Skin of body (tissue), 2 donors: ENCODE data around the gene TARBP1. TPM values are rescaled to one million over a fixed set of nuclear protein-coding genes. Genes with fewer than 3 reads are reported as not detected.
"Not testable (repeated sequence)": the region's sequence is repeated elsewhere in the genome, so short reads cannot be mapped to it uniquely, and the experiment has no call there.

ENCODE experiments used
- DNase-seq: peaks from one replicate; lab custom pipeline; 2025; lab: John Stamatoyannopoulos, UW
- total RNA-seq: library from RNA; depleted of rRNA; stranded (reverse); fragments of >200 nt; gene quantifications from one replicate; pipeline ENCODE4 v1.2.3, GENCODE V29; 2014

Gene TARBP1
- total RNA-seq, 1 donor from 2014 or later = 37.1 TPM

DNA sequence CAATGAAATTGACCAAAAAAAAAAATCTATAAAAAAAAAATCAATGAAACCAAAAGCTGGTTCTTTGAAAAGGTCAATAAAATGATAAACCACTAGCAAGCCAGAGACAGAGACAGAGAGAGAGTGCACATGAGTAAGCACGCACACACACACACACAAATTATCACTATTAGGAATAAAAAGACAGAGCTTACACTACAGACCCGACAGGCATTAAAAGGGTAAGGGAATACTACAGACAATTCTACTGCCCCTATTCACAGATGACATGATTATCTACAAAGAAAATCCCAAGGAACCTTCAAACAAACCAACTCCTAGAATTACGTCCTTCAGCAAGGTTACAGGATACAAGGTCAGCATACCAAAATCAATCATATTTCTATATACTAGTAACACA, 38.6 kb downstream of the TARBP1 start:
- DNase-seq = no peak

DNA sequence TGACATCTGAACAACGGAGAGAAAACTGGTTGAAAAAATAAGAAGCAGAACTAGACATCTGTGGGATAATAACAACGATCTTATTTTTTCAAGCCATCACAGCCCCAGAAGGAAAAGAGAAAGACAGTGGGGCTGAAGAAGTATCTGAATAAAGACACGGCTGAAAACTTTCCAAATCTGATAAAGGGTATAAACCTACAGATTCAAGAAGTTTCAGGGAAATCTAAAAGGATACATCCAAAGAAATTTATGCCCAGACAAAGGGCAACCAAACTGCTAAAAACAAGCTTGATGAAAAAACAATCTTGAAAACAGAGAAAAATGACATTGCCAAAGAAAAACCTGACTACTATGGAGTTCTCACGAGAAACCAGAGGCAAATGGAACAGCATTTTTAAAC, 40.4 kb downstream of the TARBP1 start:
- DNase-seq = no peak

DNA sequence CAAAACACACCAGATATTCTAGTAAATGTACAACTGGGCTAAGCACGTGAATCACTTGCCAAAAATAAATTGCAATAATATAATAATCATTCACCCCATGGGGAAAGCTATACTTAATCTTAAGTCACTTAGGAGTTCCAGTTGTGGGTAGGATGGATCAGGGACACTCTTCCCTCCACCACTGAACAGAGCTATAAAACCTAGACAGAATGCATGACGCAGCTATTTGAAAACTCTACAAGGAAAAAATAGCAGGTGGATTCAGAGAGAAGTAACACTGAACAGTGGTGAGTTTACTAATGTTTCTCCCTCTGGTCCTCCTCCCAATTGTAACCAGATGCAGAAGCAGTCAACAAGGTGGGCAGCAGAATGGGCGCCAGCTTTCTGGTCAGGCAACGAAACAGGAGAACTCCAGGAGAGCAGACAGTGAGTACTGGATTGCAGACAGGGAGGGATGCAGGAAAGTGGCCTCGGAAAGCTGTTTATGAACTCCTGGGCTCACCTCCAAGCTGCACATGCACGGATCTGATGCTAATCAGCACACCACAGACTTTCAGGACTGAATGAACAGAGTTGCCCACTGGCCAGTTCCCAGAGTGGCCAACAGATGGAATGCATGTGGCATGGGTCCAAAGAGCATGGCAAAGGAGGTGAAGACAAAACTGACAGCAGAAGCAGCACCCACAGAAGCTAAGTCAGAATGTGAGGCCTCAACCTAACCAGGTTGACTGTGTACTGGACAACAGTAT, 41.4 kb downstream of the TARBP1 start:
- no peak for DNase-seq

DNA sequence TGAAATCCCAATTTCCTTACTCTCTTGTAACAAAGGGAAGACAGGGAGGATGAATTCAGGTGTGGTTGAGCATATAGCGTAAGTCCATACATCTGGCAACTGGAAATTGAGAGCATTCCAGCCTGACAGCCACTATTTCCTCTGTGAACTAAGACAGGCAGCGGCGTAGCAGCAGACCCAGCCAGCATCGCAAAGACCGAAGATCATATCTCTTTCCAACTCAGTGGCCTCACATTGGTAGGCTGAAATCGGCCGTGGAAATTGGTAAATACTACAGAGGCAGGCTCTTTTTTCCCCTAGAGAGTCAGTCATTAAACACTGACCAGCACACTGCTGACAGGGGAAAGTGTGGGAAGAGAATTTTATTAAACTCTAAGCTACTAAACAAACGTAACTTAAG, 43.4 kb downstream of the TARBP1 start:
- DNase-seq = no peak

DNA sequence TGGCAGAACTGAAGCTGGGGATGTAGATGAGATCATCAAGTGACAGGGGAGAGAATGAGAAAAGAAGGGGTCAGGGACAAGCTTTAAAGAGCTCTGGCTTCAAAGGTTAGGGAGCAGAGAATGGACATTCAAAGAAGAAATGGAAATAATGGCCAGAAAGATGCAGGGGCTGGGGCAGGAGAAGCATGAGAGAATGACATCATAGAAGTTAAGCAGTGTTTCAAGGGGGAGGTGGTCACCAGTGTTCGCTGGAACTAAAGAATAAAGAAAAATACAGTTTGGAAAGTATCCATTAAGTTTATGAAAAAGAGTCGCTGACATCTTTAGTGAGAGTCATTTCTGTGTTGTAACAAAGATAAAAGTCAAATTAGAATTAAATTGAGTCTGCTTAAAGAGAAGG, 44.3 kb downstream of the TARBP1 start:
- DNase-seq = no peak

DNA sequence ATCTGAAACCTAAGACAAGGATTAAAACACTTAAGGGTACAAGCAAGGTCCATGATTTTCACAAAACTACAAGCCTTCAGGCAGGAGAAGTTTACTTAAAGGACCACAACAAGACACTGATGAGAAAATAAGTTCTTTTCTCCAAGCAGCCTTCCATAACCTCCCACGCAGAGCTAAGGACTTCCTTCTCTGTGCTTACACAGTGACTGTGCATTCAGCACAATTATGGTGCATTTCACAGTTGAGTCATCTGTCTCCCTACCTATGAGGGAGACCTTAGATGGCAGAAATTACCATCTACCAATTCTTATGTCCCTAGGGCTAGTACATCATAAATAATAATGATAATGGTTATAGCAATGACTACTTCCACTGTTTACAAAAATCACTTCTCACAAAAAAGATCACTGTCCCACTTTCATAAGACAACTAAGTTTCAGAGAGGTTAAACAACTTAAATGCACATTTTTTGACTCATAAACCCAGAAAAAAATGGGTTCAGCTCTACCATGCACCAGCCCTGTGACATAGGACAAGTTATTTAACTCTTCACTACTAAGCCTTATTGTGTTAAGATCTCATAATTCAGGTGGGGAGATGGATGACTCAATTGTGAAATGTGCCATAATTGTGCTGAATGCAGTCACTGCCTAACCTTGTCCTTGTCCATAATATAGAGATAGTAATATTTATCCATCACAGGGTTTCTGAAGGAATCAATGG, 45.3 kb downstream of the TARBP1 start:
- DNase-seq = no peak

DNA sequence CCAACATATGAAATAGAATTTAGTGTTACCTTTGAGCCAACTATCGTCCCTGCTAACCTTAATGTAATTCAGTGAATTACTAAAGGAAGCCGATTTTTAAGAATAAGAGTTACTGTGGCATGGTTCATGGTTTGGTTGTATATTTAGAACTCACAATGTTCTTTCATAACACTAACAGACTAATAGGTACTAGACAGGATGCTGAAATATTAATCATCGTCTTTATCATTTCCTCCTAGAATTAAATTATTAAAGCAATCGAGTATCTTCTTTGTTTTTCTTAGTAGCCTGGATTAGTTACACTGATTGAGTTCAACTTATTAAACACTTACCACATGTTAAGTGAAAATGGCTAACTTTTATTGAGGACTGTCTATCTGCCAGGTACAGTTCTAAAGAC, 47.7 kb downstream of the TARBP1 start:
- DNase-seq = no peak

DNA sequence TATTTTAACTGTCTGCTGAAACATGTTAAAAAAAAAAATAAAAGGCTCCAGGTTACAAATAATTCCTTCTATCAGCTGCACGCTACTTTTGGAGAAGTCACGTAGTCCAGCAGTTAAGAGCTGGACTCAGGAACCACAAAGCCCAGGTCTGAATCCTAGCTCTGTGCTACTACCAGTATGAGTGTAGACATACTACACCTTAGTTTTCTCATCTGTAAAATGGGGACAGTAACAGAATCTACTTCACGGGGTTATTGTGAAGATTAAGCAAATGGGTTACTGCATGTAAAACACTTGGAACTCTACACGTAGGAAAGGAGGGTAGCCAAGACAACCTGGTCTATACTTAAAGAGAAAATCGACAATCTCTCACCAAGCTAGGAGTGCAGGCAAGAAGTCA, 48.3 kb downstream of the TARBP1 start:
- no peak for DNase-seq

DNA sequence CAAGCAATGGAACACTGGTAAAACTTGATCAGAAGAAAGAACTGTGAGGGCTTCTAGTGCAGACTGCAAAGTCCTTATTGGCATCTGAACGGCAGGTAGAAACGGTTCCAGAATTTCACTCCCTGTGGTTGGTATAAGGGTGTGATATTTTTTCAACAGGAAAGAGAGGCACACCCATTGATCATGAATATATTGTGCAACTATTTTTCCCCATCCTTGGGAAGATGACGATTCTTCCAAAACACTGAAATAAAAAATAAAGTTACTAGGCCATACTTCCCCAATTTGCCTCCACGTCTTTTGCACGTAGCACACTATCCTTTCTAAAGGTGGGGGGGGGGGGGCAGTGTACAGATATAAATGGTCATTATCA, 49.6 kb downstream of the TARBP1 start:
- no peak for DNase-seq

DNA sequence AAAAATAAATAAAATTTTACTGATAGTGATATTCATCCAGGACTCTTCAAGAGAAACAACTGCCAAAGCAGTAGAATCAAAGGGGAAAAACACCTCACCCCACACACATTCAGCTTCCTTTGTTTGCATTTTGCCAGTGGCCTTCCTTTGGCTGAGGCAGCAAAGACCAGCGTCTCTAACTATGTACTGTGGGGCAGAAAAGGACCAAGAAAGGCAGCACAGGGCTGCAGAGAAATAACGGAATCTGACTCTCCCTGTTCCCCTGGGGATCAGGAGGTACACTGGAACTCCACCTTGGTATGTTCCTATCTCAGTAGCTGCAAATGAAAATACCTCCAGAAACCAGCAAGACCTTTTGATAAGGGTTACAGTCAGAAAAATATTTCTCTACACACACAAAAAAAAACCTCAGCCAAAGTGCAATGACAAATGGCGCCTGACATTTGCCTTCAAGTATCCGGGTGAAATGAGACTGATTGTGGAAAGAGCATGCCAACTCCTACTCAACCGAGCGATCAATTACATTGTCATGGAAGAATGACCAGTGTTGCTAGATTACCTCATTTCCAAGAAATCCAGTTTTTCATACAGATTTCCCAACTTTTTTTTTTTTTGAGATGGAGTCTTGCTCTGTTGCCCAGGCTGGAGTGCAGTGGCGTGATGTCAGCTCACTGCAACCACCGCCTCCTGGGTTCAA, 50.9 kb downstream of the TARBP1 start:
- no peak for DNase-seq

DNA sequence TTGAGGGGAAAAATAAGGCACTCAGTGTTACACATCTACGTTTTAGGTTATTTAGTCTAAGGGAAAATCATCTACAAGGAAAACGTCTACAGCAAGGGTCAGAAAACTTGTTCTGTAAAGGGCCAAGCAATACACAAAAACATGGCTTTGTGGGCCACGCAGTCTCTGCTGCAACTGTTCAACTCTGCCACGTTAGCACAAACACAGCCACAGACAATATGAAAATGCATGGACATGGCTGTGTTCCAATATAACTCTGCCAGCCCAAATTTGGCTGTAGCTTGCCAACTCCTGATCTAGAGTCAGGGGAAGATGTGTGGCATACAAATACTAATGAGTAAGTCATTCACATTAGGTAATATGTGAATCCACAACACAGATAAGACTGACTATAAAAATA, 65.0 kb downstream of the TARBP1 start:
- no peak for DNase-seq

DNA sequence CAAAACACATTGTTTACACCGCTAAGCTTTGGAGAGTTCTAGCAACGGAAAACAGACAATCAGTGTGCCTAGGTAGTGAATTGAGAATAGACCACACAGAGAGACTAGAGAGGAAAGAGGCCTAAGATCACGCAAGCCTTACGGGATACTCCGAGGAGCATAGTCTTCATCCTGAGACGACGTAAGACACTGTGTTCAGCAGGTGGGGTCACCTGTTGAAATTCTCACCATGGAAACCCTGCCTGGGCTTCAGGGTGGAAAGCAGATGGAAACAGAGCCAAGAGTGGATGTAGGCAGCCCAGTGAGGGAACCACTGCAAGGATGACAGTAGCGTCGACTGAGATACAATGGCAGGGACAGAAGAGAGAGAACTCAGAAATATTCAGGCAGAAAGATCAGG, 65.5 kb downstream of the TARBP1 start:
- DNase-seq = no peak

DNA sequence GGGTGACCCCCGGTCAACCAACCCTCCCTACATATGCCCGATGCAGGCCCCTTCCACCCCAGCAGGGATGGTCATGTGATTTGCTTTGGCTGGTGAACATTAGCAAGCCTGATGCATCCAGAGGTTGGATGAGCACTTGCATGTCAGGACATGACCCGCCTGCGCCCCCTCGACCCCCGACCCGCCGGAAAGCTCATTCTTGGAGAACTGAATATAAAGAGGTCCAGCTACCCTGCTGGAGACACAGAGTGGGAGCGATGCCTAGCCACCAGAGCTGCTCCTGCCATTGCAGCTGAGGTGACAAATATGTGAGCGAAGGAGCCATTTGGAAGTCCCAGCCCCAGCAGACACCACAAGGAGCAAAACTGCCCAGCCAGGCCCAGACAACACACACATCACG, 66.1 kb downstream of the TARBP1 start:
- no peak for DNase-seq

DNA sequence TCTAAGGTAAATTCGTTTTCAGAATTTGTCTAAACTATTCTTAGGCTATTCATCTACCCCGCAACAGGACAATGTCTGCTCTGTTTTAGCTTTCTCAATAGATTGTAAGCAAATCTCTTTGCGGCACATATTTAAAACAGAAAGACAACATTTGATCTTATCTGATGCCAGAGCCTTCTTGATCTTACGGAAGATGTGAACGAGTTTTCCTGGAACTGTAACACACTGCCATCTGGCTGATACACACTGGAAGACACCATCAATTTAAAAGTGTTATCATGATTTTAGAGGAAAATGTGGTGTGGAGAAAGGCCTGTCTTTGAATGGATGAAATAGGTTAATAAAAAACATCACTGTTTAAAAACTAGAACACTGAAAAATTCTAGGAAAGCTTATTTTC, 69.7 kb downstream of the TARBP1 start:
- no peak for DNase-seq

DNA sequence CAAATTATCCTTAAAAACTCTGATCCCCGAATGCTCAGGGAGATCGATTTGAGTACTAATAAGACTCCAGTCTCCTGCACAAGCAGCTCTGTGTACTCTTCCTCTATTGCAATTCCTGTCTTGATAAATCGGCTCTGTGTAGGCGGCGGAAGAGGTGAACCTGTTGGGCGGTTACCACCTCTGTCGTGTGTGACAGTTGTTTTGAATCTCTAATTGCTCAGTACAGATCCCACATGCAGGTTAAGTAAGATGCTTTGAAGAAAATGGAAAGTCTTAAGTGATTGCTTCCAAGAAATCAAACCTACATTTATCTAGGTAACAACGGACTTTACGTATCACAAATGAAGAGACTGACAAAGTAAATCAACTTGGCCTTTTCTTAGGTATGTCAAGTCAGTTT, 70.2 kb downstream of the TARBP1 start:
- no peak for DNase-seq

DNA sequence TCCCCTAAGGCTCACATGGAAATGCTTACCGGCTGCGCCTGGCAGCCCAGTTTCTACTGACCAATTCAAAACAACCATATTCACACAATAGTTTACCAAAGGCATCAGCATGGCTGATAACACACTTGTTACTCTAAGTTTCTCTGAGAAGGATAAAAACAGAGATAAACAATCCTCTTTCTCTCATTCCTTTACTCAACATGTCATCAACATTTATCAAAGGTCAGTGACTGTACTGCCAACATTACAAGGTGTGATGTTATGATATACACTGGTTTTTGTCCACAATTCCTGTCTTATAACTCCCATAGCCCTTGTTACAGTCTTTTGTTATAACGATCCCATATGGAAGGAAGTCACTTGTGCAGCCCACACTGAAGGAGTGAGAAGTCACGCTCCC, 72.1 kb downstream of the TARBP1 start:
- DNase-seq = no peak

DNA sequence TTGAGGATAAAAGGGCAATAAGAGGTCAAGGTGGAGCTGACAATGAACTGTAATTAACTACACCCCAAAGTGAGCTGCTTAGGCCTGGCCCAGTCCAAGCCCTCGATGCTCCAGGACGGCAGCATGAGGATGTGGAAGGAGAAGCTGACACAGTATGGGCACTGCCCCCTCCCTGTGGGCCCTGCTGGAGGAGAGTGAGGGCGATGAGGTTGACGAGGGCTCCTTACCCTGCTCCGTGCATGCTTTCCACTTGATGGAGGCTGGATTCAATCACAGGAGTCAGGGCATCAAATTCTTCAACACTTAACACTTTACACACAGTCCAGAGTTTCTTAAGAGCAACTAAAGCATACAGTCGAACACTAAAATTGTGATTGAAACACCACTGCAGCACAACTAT, 73.3 kb downstream of the TARBP1 start:
- no peak for DNase-seq

DNA sequence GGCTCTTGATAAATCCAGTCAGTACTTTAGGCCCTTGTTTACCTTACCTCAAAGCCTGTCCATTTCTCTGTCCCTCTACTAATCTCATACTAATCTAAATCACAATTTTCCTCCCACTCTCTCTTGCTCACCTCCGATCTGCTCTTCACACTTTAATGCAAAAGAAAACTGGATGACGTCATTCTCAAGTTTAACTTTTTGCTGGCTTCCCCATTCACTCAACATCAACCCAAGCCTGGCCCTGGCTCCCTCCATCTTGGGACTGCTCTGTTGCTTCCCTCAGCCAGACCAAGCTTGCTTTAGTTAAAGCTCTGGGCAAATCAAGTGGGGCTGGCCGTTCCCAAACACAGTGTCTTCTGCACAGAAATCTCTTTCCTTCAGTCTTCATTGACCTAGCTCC, 76.0 kb downstream of the TARBP1 start:
- DNase-seq = no peak

DNA sequence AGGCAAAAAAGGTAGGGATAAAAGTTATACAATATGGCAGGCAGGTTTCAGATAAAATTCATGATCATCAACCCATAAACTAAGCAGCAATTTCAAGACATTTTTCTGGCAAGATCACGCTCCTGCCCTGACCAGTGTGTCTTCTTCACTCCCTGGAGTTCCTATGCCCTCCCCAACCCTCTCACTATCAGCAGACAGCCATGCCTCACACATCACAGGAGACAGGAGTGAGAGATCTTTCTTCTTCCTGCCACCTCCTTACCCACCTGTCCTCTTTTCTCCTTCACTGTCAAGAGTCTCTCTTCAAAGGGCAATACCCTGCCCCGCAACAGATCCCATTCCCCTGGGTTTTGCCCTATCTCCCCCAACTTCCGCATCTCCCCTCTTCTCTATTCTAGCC, 77.3 kb downstream of the TARBP1 start:
- DNase-seq = no peak

DNA sequence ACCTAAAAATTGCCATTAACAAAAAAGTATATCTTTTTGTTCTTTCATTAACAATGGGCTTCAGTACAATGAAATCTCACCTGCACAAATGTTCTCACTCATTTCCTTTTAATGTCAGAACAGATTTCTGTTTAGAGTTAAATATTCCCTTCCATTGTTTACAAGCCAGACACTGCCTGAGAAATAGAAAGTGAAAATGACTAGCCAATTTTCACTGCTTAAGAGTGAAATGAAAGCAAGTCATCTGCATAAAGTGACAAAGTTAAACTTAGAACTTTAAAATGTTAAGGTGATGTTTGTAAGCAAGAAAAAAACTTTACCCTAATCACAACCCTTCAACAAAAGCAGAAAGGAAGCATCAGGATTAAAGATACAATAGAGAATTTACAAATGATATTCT, 78.2 kb downstream of the TARBP1 start:
- no peak for DNase-seq

DNA sequence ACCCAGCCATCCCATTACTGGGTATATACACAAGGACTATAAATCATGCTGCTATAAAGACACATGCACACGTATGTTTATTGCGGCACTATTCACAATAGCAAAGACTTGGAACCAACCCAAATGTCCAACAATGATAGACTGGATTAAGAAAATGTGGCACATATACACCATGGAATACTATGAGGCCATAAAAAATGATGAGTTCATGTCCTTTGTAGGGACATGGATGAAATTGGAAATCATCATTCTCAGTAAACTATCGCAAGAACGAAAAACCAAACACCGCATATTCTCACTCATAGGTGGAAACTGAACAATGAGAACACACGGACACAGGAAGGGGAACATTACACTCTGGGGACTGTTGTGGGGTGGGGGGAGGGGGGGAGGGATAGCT, 79.5 kb downstream of the TARBP1 start:
- DNase-seq = not testable (repeated sequence)

DNA sequence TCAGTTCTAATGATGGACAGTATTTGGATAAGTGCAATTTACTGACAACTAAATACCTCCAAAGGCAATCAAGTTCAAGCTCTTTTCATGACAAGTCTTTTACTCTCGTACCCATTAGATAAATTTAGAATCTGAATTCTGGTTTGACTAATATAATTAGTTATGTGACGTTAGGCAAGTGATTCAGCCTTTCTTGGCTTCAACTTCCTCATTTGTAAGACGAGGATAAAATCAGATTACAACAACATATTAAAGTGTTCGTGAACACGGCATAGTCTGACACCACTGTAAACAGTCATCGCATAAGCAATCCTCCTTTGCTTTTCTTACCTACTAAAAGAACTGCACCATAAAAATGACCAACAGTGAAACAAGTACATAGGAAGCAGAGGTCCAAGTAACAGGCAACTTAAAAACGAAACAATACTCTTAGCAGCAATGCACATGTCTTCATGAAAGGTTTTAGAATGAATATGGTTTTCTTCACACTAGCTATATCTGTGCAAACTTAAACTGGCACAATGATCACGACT, 80.1 kb downstream of the TARBP1 start:
- no peak for DNase-seq

DNA sequence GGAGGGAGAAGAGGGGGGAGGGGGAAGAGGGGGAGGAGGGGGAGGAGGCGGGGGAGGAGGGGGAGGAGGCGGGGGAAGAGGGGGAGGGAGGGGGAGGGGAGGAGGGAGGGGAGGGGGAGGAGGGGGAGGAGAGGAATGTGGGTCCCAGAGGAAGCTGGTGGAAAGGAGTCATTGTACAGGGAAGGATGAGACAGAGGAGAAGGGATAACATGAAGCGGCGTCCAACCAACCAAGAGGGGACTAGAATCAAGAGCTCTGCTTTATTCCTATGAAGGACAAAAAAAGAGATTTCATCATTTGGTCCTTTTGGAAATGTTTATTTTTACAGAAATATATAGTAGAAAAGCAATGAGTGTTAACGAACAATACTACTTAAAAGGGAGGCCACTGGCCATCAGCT, 81.2 kb downstream of the TARBP1 start:
- DNase-seq = no peak
